22Rv1 (cell line): ENCODE data around the gene CERK.

Source experiments
- ZFX ChIP-seq: fragments of 450-650 bp; IDR thresholded peaks from 2 replicates; pipeline ENCODE4 v1.6.1; 2017; ENCODE audit warnings: antibody characterized with exemption, borderline replicate concordance
- TF ChIP-seq, protein P1 (sequence below): fragments of 450-650 bp; IDR thresholded peaks from 2 replicates; pipeline ENCODE4 v1.5.1; 2017; ENCODE audit warnings: mild to moderate bottlenecking

DNA sequence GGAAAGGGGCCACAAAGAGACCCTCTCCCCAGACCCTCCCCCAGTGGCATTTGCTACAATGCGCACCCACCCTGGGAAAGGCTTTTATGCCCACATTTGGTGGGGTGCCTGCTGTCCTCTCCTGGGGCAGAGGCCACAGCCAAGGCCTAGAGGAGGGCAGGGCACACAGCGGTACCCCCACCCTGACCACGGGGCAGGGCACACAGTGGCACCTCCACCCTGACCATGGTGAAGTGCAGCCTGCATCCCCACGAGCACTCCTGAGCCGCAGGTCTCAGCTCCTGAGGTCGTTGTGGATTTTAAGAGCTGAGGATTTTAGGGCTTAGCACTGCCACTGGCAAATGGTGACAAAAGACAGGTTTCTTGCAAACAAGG, 34.1 kb downstream of the CERK start:
- TF ChIP-seq, protein P1, sequence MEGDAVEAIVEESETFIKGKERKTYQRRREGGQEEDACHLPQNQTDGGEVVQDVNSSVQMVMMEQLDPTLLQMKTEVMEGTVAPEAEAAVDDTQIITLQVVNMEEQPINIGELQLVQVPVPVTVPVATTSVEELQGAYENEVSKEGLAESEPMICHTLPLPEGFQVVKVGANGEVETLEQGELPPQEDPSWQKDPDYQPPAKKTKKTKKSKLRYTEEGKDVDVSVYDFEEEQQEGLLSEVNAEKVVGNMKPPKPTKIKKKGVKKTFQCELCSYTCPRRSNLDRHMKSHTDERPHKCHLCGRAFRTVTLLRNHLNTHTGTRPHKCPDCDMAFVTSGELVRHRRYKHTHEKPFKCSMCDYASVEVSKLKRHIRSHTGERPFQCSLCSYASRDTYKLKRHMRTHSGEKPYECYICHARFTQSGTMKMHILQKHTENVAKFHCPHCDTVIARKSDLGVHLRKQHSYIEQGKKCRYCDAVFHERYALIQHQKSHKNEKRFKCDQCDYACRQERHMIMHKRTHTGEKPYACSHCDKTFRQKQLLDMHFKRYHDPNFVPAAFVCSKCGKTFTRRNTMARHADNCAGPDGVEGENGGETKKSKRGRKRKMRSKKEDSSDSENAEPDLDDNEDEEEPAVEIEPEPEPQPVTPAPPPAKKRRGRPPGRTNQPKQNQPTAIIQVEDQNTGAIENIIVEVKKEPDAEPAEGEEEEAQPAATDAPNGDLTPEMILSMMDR = no peak
- no peak for TF ChIP-seq ZFX
